GM19193 (cell line): ENCODE data around the gene PLD3.

Experiments
- POLR2A ChIP-seq: IDR thresholded peaks from 4 replicates; pipeline ENCODE4 v1.6.1; 2011; ENCODE audit not compliant: insufficient read depth, insufficient read length; ENCODE audit errors: extremely low read depth

The PLD3 gene

GRCh38 chr19:40387155-40387554 is 38.7 kb downstream of the PLD3 start:
- TF ChIP-seq POLR2A = no peak

- no peak for TF ChIP-seq POLR2A
These were observed 40.0 kb downstream of the PLD3 start for GRCh38 chr19:40388481-40388880.

GRCh38 chr19:40389404-40390083 is 41.0 kb downstream of the PLD3 start:
- TF ChIP-seq POLR2A = no peak

GRCh38 chr19:40390084-40390742 is 41.7 kb downstream of the PLD3 start, which contains the start of gene HIPK4:
HIPK4 (minus strand) TSS chr19:40390181; CDS start chr19:40389902, 279 bp downstream.
- no peak for TF ChIP-seq POLR2A

- TF ChIP-seq POLR2A = no peak
These were observed 43.6 kb downstream of the PLD3 start for GRCh38 chr19:40392123-40392522.

- TF ChIP-seq POLR2A = no peak
These were observed 44.5 kb downstream of the PLD3 start for GRCh38 chr19:40392894-40393517.

- no peak for TF ChIP-seq POLR2A
These were observed 45.7 kb downstream of the PLD3 start for GRCh38 chr19:40393894-40394815.

- no peak for TF ChIP-seq POLR2A
These were observed 46.3 kb downstream of the PLD3 start for GRCh38 chr19:40394816-40395210.

- no peak for TF ChIP-seq POLR2A
These were observed 47.5 kb downstream of the PLD3 start for GRCh38 chr19:40395956-40396355.

- no peak for TF ChIP-seq POLR2A
These were observed 48.5 kb downstream of the PLD3 start for GRCh38 chr19:40396886-40397567.

GRCh38 chr19:40397568-40397906 is 49.0 kb downstream of the PLD3 start:
- no peak for TF ChIP-seq POLR2A

- no peak for TF ChIP-seq POLR2A
These were observed 50.1 kb downstream of the PLD3 start for GRCh38 chr19:40398417-40399131.

GRCh38 chr19:40400559-40400958 is 52.1 kb downstream of the PLD3 start:
- TF ChIP-seq POLR2A = no peak
